ENCODE measurements around the gene B3GLCT. TPM values are rescaled to one million over a fixed set of nuclear protein-coding genes. Genes with fewer than 3 reads are reported as not detected.

Gene B3GLCT
- total RNA-seq, 4 donors from 2014 or later, result 5.4 to 14.1 (median 6.6) TPM

DNA sequence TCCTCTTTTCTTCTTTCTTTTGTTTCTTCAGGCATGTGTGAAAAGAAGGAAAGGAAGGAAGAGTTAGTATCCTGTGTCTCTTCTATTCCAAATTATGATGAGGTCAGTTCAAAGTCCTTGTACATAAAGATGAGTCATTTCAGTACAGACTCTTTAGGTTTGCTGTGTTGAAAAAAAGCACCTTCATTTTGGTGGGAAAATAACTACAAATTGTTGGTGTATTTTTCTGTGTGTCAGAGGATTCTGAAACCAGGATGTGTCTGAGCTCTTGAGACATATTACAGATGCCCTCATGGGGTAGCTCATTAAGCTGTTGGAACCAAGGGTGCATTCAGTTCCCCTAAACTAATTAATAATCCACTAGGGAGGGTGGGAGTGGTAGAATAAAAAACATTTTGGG, 32.3 kb upstream of the B3GLCT start:
- no peak for TF ChIP-seq EP300 (IDR thresholded peaks at IDR 0.05)
- TF ChIP-seq, protein P1, sequence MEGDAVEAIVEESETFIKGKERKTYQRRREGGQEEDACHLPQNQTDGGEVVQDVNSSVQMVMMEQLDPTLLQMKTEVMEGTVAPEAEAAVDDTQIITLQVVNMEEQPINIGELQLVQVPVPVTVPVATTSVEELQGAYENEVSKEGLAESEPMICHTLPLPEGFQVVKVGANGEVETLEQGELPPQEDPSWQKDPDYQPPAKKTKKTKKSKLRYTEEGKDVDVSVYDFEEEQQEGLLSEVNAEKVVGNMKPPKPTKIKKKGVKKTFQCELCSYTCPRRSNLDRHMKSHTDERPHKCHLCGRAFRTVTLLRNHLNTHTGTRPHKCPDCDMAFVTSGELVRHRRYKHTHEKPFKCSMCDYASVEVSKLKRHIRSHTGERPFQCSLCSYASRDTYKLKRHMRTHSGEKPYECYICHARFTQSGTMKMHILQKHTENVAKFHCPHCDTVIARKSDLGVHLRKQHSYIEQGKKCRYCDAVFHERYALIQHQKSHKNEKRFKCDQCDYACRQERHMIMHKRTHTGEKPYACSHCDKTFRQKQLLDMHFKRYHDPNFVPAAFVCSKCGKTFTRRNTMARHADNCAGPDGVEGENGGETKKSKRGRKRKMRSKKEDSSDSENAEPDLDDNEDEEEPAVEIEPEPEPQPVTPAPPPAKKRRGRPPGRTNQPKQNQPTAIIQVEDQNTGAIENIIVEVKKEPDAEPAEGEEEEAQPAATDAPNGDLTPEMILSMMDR (IDR thresholded peaks at IDR 0.05), result no peak
- TF ChIP-seq POLR2A (IDR thresholded peaks at IDR 0.05), result no peak
- Histone ChIP-seq H3K4me1 (peaks cover 0 to 7% (median 0%) of the 10 kb centered on the region in 4 donors), H3K27me3 (no peaks in the 10 kb centered on the region), H3K4me3 (no peak overlapping the region), H3K9me3 (no peaks in the 10 kb centered on the region), H3K27ac (no peak overlapping the region), H3K36me3 (no peaks in the 10 kb centered on the region)
- DNase-seq (ENCODE audit: low spot score in 2 of 2), result no peak

DNA sequence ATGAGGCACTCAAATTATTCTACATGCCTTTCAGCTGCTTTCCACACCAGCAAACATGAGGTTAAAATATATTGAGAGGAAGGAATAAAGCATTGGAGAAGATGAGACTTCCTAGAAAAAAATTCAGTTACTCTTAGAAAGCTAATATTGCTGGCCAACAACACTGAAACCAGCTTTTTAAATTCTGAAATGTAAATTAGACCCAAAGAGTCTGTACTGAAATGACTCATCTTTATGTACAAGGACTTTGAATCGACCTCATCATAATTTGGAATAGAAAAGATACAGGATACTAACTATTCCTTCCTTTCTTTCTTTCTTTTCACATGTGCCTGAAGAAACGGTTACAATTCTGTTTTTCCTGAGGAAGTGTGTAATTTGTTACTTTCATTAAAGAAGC, 31.6 kb upstream of the B3GLCT start:
- no peaks in the 10 kb centered on the region for H3K27me3 ChIP-seq
- 21 to 25% methylated on average over 2 of the region's 2 CpGs for WGBS, 2 donors
- no peaks in the 10 kb centered on the region for H3K36me3 ChIP-seq
- no peak for DNase-seq (ENCODE audit: low spot score in 2 of 2)
- no peak for TF ChIP-seq POLR2A (IDR thresholded peaks at IDR 0.05)
- TF ChIP-seq EP300 (IDR thresholded peaks at IDR 0.05), result no peak
- TF ChIP-seq, protein P1 (IDR thresholded peaks at IDR 0.05), result no peak
- no peak overlapping the region for H3K4me3 ChIP-seq
- H3K9me3 ChIP-seq, result no peaks in the 10 kb centered on the region
- H3K4me1 ChIP-seq, result peaks cover 0 to under 1% (median 0%) of the 10 kb centered on the region in 4 donors
- H3K27ac ChIP-seq, result no peak overlapping the region

DNA sequence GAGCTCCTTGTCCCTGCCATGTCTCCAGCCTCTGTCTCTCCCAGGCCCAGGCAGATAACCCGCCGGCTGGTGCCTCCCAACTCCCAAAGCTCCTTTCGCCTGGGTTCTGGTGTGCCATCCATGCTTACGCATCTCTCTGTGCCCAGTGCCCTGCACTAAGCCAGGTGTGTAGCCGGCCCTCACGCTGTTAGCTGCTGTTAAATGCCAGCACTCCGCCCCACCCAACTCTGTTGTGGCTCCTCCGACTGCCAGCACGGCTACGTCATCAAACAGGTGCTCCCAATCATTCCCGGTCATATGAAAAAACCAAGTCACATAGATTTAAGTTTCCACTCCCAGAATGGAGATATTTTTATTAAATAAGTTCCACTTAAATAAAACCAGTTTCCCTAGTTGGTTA, 31.0 kb upstream of the B3GLCT start:
- Histone ChIP-seq H3K4me1 (no peaks in the 10 kb centered on the region), H3K27ac (no peak overlapping the region), H3K36me3 (no peaks in the 10 kb centered on the region), H3K27me3 (no peaks in the 10 kb centered on the region), H3K4me3 (no peak overlapping the region), H3K9me3 (no peaks in the 10 kb centered on the region)
- DNase-seq (ENCODE audit: low spot score in 2 of 2), result no peak
- WGBS, 2 donors, result 87 to 93% methylated on average over 11 of the region's 11 CpGs
- TF ChIP-seq, protein P1 (IDR thresholded peaks at IDR 0.05), result no peak
- TF ChIP-seq POLR2A (IDR thresholded peaks at IDR 0.05) (no peak), EP300 (IDR thresholded peaks at IDR 0.05) (no peak)

DNA sequence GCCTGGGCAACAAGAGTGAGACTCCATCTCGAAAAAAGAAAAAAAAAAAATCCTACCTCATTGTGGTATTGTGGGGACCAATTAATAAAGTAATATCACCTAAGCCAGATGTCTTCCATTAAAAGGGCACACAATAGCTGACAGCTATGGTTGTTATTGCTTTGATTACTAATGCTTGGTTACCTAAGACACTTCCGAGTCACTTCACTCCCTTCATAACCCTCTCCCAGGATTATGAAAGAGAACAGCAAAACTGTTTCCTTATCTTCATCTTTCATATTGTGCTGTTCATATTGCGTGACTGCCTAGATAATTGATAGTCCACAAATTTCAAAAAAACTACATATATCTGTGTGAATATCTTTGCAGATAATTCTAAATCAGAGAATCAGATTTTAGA, 27.8 kb upstream of the B3GLCT start:
- Histone ChIP-seq H3K4me1 (no peaks in the 10 kb centered on the region), H3K4me3 (no peak overlapping the region), H3K9me3 (no peaks in the 10 kb centered on the region), H3K36me3 (no peaks in the 10 kb centered on the region), H3K27ac (no peak overlapping the region), H3K27me3 (no peaks in the 10 kb centered on the region)
- WGBS, 2 donors, result 91 to 96% methylated on average over 3 of the region's 3 CpGs
- TF ChIP-seq POLR2A (IDR thresholded peaks at IDR 0.05), result no peak
- TF ChIP-seq EP300 (IDR thresholded peaks at IDR 0.05), result no peak
- TF ChIP-seq, protein P1 (IDR thresholded peaks at IDR 0.05), result no peak
- no peak for DNase-seq (ENCODE audit: low spot score in 2 of 2)

DNA sequence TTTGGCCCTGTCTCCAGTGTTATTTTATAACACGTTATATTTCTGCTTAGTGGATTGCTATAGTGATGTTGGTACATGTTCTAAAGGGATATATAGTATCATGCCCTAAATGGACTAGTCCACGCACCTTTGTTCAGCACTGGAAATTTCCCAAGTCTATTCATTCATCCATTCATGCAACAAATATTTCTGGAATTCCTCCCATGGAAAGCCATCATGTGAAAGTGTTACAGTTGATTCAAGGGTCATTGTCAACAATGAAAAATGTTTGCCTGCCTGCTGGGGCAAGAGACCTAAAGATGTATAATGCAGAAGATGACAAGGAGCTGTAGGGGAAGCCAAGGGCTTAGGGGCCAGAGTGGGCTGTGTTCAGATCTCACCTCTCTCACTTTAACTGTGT, 27.2 kb upstream of the B3GLCT start:
- no peak overlapping the region for H3K27ac ChIP-seq
- DNase-seq (ENCODE audit: low spot score in 2 of 2), result no peak
- no peaks in the 10 kb centered on the region for H3K36me3 ChIP-seq
- 54 to 56% methylated on average over 2 of the region's 2 CpGs for WGBS, 2 donors
- H3K4me3 ChIP-seq, result no peak overlapping the region
- H3K9me3 ChIP-seq, result no peaks in the 10 kb centered on the region
- no peaks in the 10 kb centered on the region for H3K27me3 ChIP-seq
- no peaks in the 10 kb centered on the region for H3K4me1 ChIP-seq
- TF ChIP-seq POLR2A (IDR thresholded peaks at IDR 0.05), result no peak
- TF ChIP-seq EP300 (IDR thresholded peaks at IDR 0.05), result no peak
- TF ChIP-seq, protein P1 (IDR thresholded peaks at IDR 0.05), result no peak

All from tibial nerve (tissue), 4 donors.